ENCODE results near the gene NTN1. TPM values are rescaled to one million over a fixed set of nuclear protein-coding genes. Genes with fewer than 3 reads are reported as not detected.

NTN1 gene
- total RNA-seq, 2 donors from 2014 or later = 6.9 to 15.4 TPM

GRCh38 chr17:9218911-9219310 lies 197.6 kb downstream of the NTN1 start:
- intact Hi-C loops (cut with DNase I) = no loop called here
- no peak for DNase-seq (ENCODE audit: low spot score)

- intact Hi-C loops (cut with DNase I) = no loop called here
- DNase-seq (ENCODE audit: low spot score) = no peak
These were observed 198.5 kb downstream of the NTN1 start for GRCh38 chr17:9219631-9220397.

GRCh38 chr17:9220398-9221146 lies 199.3 kb downstream of the NTN1 start:
- intact Hi-C loops (cut with DNase I) = no loop called here
- DNase-seq (ENCODE audit: low spot score) = no peak

GRCh38 chr17:9221147-9221921 lies 200.0 kb downstream of the NTN1 start:
- intact Hi-C loops (cut with DNase I) = no loop called here
- DNase-seq (ENCODE audit: low spot score) = no peak

- intact Hi-C loops (cut with DNase I) = no loop called here
- DNase-seq (ENCODE audit: low spot score) = no peak
These were observed 200.5 kb downstream of the NTN1 start for GRCh38 chr17:9221922-9222180.

GRCh38 chr17:9223531-9223930 lies 202.2 kb downstream of the NTN1 start:
- no peak for DNase-seq (ENCODE audit: low spot score)
- intact Hi-C loops (cut with DNase I) = no loop called here

GRCh38 chr17:9224485-9224884 lies 203.2 kb downstream of the NTN1 start:
- no peak for DNase-seq (ENCODE audit: low spot score)
- intact Hi-C loops (cut with DNase I) = no loop called here

GRCh38 chr17:9225305-9226101 lies 204.2 kb downstream of the NTN1 start:
- intact Hi-C loops (cut with DNase I) = no loop called here
- no peak for DNase-seq (ENCODE audit: low spot score)

- intact Hi-C loops (cut with DNase I) = no loop called here
These were observed 205.0 kb downstream of the NTN1 start for GRCh38 chr17:9226130-9226793.

GRCh38 chr17:9226794-9227135 lies 205.5 kb downstream of the NTN1 start:
- DNase-seq (ENCODE audit: low spot score) = no peak
- intact Hi-C loops (cut with DNase I) = no loop called here

More at GRCh38 chr17:9226130-9226793, 205.0 kb downstream of the NTN1 start:
- no peak for DNase-seq (ENCODE audit: low spot score)

GRCh38 chr17:9227819-9228407 lies 206.6 kb downstream of the NTN1 start:
- DNase-seq (ENCODE audit: low spot score) = no peak
- intact Hi-C loops (cut with DNase I) = no loop called here

- intact Hi-C loops (cut with DNase I) = no loop called here
- DNase-seq (ENCODE audit: low spot score) = no peak
These were observed 207.3 kb downstream of the NTN1 start for GRCh38 chr17:9228408-9229159.

- intact Hi-C loops (cut with DNase I) = no loop called here
- DNase-seq (ENCODE audit: low spot score) = no peak
These were observed 208.0 kb downstream of the NTN1 start for GRCh38 chr17:9229160-9229825.

GRCh38 chr17:9229826-9230201 lies 208.5 kb downstream of the NTN1 start:
- DNase-seq (ENCODE audit: low spot score) = no peak
- intact Hi-C loops (cut with DNase I) = no loop called here

GRCh38 chr17:9230346-9230745 lies 209.0 kb downstream of the NTN1 start:
- DNase-seq (ENCODE audit: low spot score) = no peak
- intact Hi-C loops (cut with DNase I) = no loop called here

GRCh38 chr17:9230861-9231260 lies 209.6 kb downstream of the NTN1 start:
- no peak for DNase-seq (ENCODE audit: low spot score)
- intact Hi-C loops (cut with DNase I) = no loop called here

GRCh38 chr17:9231449-9232154 lies 210.3 kb downstream of the NTN1 start:
- intact Hi-C loops (cut with DNase I) = no loop called here
- DNase-seq (ENCODE audit: low spot score) = no peak

Data from posterior vena cava (tissue), 2 donors.